ENCODE data around the gene GPC6.
"Not testable (repeated sequence)": the region's sequence is repeated elsewhere in the genome, so short reads cannot be mapped to it uniquely, and the experiment has no call there.

Gene GPC6

DNA sequence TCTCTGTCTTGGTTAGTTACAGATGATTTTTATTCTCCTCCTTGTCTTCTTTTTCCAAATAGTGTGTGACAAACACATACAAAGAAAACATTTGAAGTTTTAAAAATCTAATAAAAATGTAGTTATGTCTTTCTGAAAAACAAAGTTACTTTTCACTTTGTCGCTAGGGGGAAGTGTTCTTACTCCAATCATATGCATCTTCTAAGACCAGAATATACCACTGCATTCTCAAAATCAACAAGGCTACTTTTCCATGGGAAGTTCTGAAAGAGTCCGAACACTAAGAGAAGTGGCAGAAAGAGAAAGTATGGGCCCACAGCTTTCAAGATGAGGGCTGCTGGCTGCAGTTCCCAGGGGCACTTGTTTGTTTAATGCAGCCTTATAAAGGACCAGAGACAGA lies 1043.9 kb downstream of the GPC6 start:
- peak; percentile 11 for DNase-seq

DNA sequence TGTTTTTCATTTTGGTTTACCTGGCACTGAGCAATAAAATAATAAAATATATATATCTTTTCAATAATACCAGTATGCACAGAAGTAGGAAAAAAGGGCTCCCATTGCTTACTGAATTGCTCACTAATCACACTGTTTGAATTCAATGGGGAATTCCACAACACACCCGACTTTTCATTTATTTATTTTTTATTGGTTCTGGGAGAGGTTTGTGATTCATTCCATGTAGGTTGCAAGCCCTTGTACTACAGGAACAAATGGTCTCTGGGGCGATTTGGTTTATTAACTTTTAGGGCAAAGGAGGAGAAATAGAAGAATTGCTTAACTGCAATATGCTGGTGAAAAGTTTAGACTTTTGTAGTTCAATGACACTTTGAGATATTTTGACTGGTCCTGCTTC lies 1045.4 kb downstream of the GPC6 start:
- DNase-seq = no peak

DNA sequence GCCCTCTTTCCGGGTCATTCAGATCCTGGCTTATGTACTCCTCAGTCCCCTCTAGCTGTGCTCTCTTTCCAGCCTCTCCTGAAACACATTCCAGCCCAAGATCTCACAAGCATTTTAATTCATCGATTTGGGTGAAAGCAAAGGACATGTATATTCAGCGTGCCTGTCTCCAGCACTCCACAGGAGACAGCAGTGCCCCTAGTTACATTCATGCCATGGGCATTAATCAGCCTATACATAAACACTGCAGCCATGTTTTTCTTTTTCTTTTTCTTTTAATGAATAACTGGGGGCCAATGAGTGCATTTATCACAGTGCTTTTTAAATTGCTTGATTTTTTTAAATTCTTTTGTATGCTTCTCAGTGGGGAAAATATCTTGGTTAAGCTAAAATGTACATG lies 1053.7 kb downstream of the GPC6 start:
- peak; percentile 79 for DNase-seq

DNA sequence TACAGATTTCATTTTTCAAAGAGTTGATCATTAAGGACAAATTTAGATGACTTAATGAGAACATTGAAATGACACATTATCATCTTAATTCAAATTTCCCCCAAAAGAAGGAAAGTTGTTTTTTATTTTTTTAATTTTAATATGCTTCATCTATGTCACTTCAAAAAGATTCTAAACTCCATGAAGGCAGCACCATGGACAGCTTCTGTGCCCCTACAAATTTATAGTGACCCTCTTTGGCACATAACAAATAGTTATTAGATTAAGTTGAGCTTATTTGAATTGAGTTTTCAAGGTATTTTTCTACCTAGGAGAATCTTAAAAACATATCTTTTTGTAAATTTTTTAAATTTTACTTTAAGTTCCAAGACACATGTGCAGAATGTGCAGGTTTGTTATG lies 1054.2 kb downstream of the GPC6 start:
- DNase-seq = peak; percentile 7

DNA sequence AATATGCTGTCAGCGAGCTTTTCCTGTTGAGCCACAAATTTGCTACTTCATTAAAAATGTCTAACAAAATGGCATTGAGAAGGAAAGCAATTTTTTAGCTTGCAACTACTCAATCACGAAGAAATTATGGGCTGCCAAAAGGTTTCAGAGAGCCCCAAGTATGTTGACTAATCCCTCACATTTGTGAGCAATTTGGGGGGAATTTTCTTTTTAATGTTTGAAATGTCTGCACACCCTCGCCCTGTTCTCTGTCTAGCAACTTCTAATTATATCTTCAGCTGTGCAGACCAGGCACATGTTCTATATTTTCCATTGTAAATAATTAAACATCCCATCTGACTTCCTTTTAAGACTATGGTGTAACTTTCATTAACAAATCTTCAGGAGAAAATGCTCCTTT lies 1060.0 kb downstream of the GPC6 start:
- no peak for DNase-seq

DNA sequence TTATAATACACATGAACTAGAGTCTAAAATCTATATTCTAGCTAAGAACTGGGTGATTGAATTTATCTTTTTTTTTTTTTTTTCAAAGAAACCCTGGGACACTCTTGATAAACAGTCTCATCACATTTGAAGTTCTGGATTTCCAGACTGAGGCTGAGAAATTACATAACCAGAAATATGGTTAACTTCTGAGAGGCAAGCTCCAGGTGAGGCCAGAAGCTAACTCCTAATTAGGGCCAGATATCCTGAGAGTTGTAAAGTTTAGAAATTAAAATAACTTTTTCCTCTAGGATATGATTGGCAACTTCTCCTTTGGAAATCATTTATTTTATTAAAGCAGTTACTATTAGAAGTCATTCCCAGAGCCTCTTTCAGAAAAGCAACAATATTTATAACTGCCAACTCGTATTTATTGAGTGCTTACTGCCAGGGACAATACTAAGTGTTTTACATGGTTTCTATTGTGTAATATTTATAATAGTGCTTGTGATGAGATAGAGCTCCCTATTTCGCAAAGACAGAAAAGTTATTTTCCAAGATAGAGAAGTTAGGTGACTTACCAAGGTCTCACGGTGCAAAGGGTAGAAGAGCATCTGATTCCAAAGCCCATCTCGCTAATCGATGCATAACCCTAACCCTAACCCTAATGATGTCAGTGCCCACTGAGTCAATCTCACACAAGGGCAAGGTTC lies 1065.2 kb downstream of the GPC6 start:
- no peak for DNase-seq

DNA sequence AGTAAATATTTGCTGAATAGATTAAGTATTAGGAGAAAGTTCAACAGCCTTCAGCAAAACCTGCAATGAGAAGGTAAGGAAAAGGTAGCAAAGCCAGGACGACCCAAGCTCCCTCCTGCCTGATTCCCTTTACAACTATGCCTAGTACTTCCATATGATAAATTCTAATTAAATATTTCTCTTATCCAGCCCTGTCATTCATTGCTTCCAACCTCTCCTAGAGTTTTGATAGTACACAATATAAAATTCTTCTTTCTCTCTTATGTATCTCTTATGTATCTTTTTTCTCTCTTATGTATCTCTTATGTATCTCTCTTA lies 1065.7 kb downstream of the GPC6 start:
- no peak for DNase-seq

DNA sequence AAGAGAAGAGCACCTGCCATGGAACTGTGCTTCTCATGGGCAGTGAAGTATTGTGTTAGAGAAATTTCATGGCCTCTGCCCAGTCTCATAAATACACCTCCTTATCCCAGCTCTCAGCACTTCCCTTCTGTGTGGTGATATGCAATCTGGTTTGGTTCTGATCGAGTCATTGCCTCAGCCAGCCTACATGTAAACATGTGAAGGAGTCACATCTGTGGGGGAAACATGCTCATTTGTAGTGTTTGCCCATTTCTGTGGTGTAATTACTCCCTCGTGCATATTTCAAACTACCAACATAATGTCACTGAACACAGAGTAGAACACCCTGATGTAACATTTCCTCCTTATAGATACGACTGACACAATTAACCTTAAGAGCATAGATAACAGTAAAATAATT lies 1069.9 kb downstream of the GPC6 start:
- no peak for DNase-seq

DNA sequence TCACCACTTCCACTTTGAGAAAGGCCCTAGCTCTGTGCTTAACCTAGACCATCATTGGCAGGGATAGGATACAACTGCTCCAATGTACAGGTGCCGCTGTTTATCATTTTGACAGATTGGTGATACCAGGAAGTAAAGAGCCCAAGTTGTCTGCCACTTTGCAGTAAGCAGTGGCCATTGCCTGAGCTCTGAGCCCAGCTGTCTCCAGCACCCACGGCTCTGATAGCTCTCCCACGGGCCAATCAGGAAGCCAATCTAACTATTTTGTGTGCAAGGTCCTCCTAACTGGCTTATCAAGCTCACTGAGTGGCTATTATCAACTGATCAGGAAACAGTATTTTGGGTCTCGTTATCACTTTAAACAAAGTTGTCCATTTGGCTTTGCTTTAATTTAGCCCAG lies 1071.7 kb downstream of the GPC6 start:
- DNase-seq = no peak

DNA sequence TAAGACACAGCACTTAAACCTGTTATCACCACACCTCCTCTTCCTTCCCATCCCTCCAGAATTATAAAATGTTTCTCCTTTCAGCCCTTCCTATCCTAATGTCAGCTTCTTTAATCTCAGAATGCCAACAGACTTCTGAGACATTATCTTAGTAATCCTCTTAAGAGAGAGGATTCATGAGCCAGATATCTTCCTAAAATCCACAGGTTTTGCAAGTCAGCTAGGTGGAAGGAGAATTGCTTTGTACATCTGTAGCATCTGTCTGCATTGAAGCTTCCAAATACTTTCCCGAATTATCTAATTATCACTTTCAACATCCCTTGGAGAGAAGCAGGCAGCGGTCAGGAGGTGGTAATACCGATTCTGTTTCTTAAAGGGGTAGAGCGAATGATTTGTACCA lies 1073.8 kb downstream of the GPC6 start:
- no peak for DNase-seq

DNA sequence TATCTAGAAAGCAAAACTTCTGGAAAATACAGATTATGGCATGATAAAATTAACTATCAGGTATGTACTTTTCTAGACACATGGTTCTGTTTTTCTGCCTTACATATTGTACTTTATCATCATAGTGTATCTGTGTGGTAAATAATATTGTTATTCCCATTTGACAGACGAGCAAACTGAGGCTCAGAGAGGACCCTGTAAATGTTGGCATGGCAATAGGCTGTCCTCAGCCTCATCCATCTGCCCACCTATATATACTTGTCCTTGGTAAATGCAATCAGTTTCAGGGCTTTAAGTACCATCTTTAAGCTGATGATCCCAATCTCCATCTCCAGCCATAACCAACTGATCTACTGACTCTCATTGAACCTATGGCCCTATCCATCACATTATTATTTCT lies 1074.9 kb downstream of the GPC6 start:
- no peak for DNase-seq

DNA sequence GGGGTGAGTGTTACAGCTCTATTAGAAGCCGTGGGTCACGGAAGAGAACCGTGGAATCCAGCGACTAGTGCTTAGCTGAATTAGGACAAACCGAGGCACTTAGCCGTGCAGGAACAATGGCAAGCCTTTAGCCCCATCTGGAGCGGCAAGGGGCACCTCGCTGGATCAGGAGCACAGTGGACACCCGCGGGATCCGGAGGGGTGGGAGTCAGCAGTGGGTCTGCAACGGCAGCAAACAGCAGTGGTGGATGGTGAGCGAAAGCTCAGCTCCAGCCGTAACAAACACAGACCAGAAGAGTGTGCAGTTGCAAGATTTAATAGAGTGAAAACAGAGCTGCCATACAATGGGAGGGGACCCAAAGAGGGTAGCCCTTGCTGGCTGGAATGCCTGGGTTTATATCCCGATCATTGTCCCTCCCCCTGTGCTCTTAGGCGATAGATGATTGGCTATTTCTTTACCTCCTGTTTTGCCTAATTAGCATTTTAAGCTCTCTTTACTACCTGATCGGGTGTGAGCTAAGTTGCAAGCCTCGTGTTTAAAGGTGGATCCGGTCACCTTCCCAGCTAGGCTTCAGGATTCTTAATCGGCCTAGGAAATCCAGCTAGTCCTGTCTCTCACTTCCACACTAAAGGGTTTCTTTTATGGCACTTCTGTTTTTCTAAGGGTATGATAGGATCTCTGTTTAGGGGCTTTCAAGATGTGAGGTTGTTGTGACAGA lies 1076.4 kb downstream of the GPC6 start:
- DNase-seq = not testable (repeated sequence)

DNA sequence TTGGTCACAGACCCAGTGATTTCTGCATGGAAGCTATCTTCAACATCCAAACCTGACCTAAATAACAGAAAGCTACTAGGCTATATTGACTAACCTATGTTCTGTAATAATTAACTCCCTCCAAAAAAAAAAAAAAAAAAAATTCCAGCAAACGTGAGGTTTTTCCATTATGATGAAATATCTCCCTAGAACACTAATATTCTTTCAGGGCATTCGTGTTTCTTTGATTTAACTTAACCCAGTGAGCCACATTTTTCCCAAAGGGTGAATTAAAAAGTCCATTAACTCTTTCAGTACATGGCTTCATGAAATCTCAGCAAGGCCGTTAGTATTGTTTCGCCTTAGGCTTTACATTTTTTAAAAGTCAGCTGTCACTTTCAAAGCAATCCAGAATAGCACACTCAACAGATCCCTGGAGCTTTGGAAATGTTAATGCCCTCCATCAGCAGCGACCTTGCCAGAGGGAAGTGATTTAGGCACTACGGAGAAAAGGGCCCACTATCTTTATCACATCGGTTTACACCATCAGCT lies 1077.1 kb downstream of the GPC6 start:
- DNase-seq = no peak

DNA sequence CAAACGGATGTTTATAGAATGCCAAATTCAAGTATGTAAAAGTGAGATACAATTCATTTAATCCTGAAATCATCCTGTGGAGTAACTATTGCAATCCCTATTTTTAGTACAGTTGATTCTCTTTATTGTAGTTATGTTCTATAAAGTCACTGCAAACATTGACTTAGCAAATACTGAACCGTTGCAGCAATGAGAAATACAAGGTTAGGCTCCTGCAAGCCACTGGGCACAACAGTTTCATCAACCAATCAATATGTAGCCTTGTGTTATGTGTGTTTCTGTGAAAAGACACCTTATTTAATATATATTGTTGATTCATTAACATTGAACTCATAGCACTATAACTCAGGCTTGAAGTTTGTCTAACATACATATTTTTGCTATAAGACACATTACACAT lies 1078.4 kb downstream of the GPC6 start:
- no peak for DNase-seq

DNA sequence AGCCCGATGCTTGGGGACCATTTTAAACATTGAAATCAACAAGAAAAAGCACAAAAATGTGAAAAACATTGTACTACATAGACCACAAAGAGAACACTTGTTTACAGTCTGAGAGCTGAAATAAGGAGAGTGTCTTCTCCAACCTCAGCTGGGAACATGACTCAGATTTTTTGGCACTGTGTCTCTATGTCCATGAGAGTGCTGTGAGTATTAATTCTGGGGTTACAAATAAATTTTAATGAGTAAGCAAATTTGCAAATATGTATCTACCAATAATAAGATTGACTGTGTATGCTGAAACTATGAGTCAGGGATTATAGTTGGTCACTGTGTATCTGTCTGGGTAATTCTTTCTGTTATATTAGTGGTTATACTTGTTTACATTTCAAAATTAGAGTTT lies 1078.9 kb downstream of the GPC6 start:
- DNase-seq = peak; percentile 83

DNA sequence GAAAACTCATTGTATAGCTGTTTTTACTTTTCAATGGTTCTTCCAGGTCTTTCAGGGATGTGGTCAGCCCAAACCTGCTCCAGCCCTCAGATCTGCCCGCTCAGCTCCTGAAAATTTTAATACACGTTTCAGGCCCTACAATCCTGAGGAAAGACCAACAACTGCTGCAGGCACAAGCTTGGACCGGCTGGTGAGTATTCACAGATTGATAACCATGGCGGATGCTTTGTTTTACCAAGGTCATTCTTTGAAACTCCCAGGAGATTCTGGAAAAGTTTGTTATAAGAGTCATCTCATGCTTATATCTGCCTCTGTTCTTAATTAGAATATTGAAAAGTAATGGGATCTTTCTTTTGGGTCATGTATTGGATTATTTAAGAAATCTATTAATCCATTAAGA lies 1079.3 kb downstream of the GPC6 start:
- peak; percentile 68 for DNase-seq

DNA sequence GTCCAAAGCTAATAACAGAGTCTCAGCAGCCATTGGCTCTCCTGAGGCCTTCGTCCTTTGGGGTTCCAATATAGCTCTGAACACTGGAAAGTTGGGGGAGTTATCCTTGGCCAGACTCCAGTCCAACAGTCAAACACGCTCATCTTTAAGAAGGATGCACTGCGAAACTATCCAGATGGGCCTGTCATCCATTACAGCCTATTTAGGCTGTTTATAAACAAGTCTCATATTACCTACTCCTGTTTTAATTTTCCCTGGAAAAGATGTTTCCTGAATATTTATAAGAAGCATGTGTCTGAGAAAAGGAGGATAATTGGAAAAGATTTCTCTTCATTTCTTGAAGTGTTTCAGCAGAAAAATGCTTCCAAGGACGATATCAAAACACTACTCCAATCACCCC lies 1082.2 kb downstream of the GPC6 start:
- DNase-seq = no peak

DNA sequence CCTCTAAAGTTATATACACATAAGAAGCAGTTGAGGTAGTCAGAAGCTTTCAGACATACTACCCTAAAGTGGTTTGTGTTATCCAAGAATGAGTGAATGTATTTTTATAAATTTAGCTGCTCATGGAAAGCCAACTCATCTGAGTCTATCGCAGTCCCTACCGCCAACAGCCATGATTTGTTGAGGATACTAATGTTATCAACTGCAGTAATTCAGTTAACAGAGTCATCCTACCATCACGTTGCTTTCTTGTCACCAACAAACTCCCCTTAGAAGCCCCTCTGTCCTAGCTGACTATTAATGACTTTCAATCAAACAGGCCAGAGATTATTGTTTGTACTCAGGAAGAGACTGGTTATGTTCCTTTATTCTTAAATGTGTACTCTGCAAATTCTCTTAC lies 1083.0 kb downstream of the GPC6 start:
- no peak for DNase-seq

DNA sequence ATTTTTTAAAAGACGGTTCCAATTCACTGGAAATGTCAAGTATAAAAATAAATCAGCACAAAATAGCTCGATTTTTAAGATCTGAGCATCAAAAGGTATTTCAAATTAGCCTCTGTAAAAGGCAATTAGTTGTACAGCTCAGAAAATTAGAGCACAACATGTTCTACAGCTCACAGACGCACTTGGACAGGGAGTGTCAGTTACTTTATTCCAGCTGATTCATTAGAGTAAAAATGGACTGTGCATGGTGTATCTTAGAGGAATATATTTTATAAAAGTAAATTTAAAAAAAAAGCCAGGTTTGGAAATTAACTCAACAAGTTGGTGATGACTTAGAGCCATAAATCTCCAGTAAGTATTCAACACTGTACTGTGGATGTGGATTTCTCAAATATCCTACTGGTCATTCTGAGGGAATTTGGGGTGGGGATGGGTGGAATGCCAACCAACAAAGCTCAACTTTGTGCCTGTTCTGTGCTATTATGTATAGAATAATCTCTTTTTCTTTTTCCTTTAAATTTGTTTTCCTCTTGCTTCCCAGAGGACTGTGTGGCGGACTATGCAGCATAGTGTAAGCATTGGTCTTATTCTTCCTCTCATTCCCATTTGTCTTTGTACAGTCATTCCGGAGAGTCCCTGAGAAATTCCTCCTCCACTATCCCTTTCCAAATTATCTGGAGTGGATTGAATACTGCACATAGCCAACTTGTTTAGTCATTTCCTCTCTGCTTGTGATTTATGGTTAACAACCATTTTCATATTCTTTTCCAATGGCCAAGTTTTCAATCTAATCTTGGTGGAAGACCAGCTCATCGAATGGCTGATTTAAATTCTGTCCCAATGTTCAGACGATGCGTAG lies 1083.6 kb downstream of the GPC6 start:
- DNase-seq = peak; percentile 98

DNA sequence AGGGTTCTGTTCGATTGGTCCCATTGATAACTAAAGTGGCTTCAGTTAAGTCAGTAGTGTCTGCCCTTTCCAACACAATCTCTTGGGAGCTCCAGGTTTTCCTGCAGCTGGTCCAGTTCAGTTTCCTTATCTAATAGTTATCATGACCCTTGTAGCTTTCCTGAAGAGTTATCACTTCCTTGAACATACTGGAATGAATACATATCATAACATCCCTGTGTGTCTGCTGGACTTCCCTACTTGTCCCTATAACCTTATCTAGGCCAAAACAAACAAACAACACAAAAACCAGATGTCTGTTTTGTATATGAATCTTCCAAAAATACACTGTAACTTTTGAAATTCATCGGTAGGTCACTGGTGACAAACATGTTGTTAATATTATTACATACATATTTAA lies 1085.3 kb downstream of the GPC6 start:
- no peak for DNase-seq

DNA sequence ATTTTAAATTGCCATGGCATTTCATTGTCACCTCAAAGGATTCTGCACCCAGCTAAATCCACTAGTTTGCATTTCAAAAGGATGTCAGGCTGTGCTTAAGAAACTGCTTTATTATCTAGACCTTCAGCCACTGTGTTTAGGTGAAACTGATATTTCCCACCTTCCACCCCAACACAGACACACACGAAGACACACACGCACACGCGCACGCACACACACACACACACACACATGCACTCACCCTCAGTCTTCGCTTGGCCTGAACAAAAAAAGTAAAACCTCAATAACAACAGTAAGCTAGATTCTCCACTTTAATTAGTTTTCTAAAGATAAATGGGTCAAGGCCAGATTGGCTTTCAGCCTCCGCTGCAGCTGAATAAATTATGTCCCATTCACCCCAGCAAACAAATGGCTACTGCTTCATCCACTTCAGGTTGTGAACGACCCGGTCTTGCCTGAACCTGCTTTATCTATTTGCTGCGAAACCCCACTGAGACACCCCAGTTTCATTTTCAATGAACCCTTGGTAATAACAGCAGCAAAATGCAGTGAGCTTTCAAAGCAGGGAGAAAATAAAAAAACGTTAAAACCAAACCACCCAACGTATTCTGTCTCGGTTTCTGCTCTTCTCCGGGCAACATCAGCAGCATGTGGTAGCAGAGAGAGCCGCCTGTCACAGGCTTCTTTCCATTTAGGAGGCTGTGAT lies 1086.1 kb downstream of the GPC6 start:
- no peak for DNase-seq

DNA sequence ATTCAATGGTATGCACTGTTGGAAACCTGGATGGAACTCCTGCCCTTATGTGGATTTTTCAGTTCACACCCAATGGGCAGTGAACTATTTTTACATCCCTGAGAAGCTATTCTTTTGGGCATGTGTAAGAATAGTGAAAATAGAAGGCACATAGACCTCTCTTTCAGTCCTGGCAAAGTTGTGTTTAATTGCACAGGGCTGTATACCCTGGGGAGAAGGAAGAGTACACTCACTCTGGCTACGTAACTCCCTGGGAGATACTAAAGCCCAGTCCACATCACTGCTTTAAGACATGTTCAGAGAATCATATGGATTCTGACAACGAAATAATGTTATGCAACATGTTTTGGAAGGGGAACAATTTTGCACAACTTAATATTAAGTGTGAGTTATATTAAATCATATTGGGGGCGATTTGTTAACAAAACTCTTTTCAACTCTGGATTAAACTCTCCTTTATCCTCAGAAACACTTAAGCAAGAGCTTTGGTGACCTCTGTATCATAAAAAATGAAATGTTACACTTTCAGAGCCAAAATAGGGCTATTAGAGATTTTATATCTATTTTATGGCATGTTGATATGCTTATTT lies 1086.8 kb downstream of the GPC6 start:
- DNase-seq = peak; percentile 39

Measured in fibroblast of skin of back (primary cell).